Smooth muscle cell (in vitro differentiated cells): ENCODE results near the gene BTN2A1. TPM values are rescaled to one million over a fixed set of nuclear protein-coding genes. Genes with fewer than 3 reads are reported as not detected.

Experiments
- DNase-seq: peaks from one replicate; lab custom pipeline; 2025; ENCODE audit not compliant: unreplicated experiment; lab: John Stamatoyannopoulos, UW
- H2AFZ ChIP-seq: fragments of 200-600 bp; sonication (generic); 2 replicates; pipeline ENCODE4 v1.6.0; 2016; ENCODE audit warnings: antibody characterized with exemption, low read depth, mild to moderate bottlenecking
- H3F3A ChIP-seq: fragments of 200-600 bp; sonication (generic); 2 replicates; pipeline ENCODE4 v1.6.0; 2017; ENCODE audit warnings: antibody characterized with exemption, low read depth
- H3K27ac ChIP-seq: fragments of 200-600 bp; sonication (generic); 2 replicates; pipeline ENCODE4 v1.5.1; 2016; ENCODE audit warnings: low read depth, mild to moderate bottlenecking
- H3K27me3 ChIP-seq: fragments of 200-600 bp; sonication (generic); 2 replicates; pipeline ENCODE4 v1.6.1; 2016; ENCODE audit warnings: low read depth, mild to moderate bottlenecking
- H3K36me3 ChIP-seq: fragments of 200-600 bp; sonication (generic); 2 replicates; pipeline ENCODE4 v1.5.1; 2016; ENCODE audit warnings: low read depth
- H3K4me1 ChIP-seq: fragments of 200-600 bp; sonication (generic); 2 replicates; pipeline ENCODE4 v1.5.1; 2016; ENCODE audit warnings: low read depth
- H3K4me2 ChIP-seq: fragments of 200-600 bp; sonication (generic); 2 replicates; pipeline ENCODE4 v1.6.0; 2016; ENCODE audit warnings: mild to moderate bottlenecking
- H3K4me3 ChIP-seq: fragments of 200-600 bp; sonication (generic); 2 replicates; pipeline ENCODE4 v1.5.1; 2016; ENCODE audit warnings: mild to moderate bottlenecking
- H3K79me2 ChIP-seq: fragments of 200-600 bp; sonication (generic); 2 replicates; pipeline ENCODE4 v1.6.0; 2016; ENCODE audit warnings: low read depth, mild to moderate bottlenecking
- H3K9ac ChIP-seq: fragments of 200-600 bp; sonication (generic); 2 replicates; pipeline ENCODE4 v1.6.0; 2016; ENCODE audit warnings: low read depth
- H3K9me3 ChIP-seq: fragments of 200-600 bp; sonication (generic); replicated peaks from 2 replicates; pipeline ENCODE4 v1.5.1; 2016; ENCODE audit warnings: low read depth
- H4K20me1 ChIP-seq: fragments of 200-600 bp; sonication (generic); 2 replicates; pipeline ENCODE4 v1.6.0; 2016; ENCODE audit warnings: low read depth
- CTCF ChIP-seq: fragments of 200-600 bp; sonication (generic); IDR thresholded peaks from 2 replicates; pipeline ENCODE4 v1.5.1; 2017; ENCODE audit warnings: borderline replicate concordance, mild to moderate bottlenecking, antibody characterized with exemption; ENCODE audit not compliant: insufficient read depth, poor library complexity, severe bottlenecking
- WGBS: methylation state at CpG from one replicate; pipeline ENCODE4 v1.1.7; 2016; ENCODE audit warnings: low lambda C conversion rate; 5-methylcytosine and 5-hydroxymethylcytosine counted together
- polyA plus RNA-seq: library from polyadenylated mRNA; unstranded; fragments of >200 nt; fragmentation: Nextera tagmentation; extraction: Ambion mirVana; gene quantifications from 2 replicates; pipeline ENCODE4 v1.2.1, GENCODE V29; 2016
- total RNA-seq: library from RNA; depleted of rRNA; stranded (reverse); fragments of >200 nt; gene quantifications from 2 replicates; pipeline ENCODE4 v1.2.3, GENCODE V29; 2014

Gene BTN2A1
- total and polyA plus RNA-seq, 2 experiments from 2014 or later = 36.3 to 40.5 TPM

DNA sequence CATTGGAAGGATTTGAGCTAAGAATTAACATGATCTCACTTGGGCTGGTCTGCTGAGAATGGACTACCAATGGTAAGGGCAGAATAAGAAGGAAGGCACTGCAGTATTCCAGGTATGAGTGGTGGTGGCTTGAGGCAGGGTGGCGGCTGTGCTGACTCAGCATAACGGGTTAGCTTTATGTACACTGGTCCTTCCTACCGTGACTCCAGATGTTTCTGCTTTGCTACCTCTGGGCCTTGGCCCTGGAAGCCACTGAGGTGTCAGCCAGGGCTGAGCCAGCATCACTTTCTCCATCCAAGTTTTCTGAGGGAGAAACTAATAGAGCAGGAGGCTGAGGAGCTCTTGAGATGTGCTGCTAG, 30.3 kb upstream of the BTN2A1 start:
- TF ChIP-seq CTCF = no peak
- H4K20me1 ChIP-seq = no peaks in the 10 kb centered on the region
- no peaks in the 10 kb centered on the region for H3K27me3 ChIP-seq
- H3K9me3 ChIP-seq = no peaks in the 10 kb centered on the region
- H3K36me3 ChIP-seq = no peaks in the 10 kb centered on the region
- H3K4me2 ChIP-seq = no peak overlapping the region
- no peak overlapping the region for H2AFZ ChIP-seq
- H3F3A ChIP-seq = no peaks in the 10 kb centered on the region
- H3K79me2 ChIP-seq = no peaks in the 10 kb centered on the region
- no peak overlapping the region for H3K27ac ChIP-seq
- no peak overlapping the region for H3K9ac ChIP-seq
- DNase-seq = no peak
- 95% methylated on average over 3 of the region's 3 CpGs for WGBS
- no peaks in the 10 kb centered on the region for H3K4me1 ChIP-seq
- no peak overlapping the region for H3K4me3 ChIP-seq

GRCh38 chr6:26428206-26428605, 29.5 kb upstream of the BTN2A1 start:
- Histone ChIP-seq H3K4me3 (no peak overlapping the region), H3K79me2 (no peaks in the 10 kb centered on the region), H3K4me1 (no peaks in the 10 kb centered on the region), H3F3A (no peaks in the 10 kb centered on the region), H3K27me3 (no peaks in the 10 kb centered on the region), H3K9ac (no peak overlapping the region), H4K20me1 (no peaks in the 10 kb centered on the region), H3K9me3 (no peaks in the 10 kb centered on the region), H2AFZ (no peak overlapping the region), H3K4me2 (no peak overlapping the region), H3K27ac (no peak overlapping the region), H3K36me3 (no peaks in the 10 kb centered on the region)
- DNase-seq = no peak
- TF ChIP-seq CTCF = no peak
- 97% methylated on average over 2 of the region's 2 CpGs for WGBS

DNA sequence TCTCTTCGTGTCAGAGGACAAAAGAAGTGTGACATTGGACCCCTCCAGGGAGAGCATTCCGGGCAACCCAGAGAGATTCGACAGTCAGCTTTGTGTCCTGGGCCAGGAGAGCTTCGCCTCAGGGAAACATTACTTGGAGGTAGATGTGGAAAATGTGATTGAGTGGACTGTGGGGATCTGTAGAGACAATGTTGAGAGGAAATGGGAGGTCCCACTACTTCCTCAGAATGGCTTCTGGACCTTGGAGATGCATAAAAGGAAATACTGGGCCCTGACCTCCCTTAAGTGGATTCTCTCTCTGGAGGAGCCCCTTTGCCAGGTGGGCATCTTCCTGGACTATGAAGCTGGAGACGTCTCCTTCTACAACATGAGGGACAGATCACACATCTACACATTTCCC, 27.0 kb upstream of the BTN2A1 start:
- Histone ChIP-seq H3K27me3 (no peaks in the 10 kb centered on the region), H3K9me3 (no peaks in the 10 kb centered on the region), H3K4me2 (no peak overlapping the region), H4K20me1 (no peaks in the 10 kb centered on the region), H3F3A (no peaks in the 10 kb centered on the region), H3K4me1 (no peaks in the 10 kb centered on the region), H3K36me3 (no peaks in the 10 kb centered on the region), H3K4me3 (no peak overlapping the region), H3K79me2 (no peaks in the 10 kb centered on the region), H2AFZ (no peak overlapping the region), H3K27ac (no peak overlapping the region), H3K9ac (no peak overlapping the region)
- 100% methylated on average over 5 of the region's 5 CpGs for WGBS
- no peak for DNase-seq
- no peak for TF ChIP-seq CTCF

- no peaks in the 10 kb centered on the region for H3F3A ChIP-seq
- H3K4me3 ChIP-seq = no peak overlapping the region
- WGBS = 97% methylated on average over 6 of the region's 6 CpGs
- no peak overlapping the region for H2AFZ ChIP-seq
- no peak for DNase-seq
- TF ChIP-seq CTCF = no peak
- no peaks in the 10 kb centered on the region for H3K36me3 ChIP-seq
- H3K9me3 ChIP-seq = no peaks in the 10 kb centered on the region
- H3K4me2 ChIP-seq = no peak overlapping the region
- no peaks in the 10 kb centered on the region for H3K27me3 ChIP-seq
- H3K9ac ChIP-seq = no peak overlapping the region
- no peaks in the 10 kb centered on the region for H3K79me2 ChIP-seq
- H4K20me1 ChIP-seq = no peaks in the 10 kb centered on the region
- H3K27ac ChIP-seq = no peak overlapping the region
- no peaks in the 10 kb centered on the region for H3K4me1 ChIP-seq
Observed at GRCh38 chr6:26431258-26432172, 26.2 kb upstream of the BTN2A1 start.
